ENCODE measurements around the gene PRDM12.
A peak's percentile ranks its signal among the peaks of the same experiment; 100 is the strongest.

The PRDM12 gene

GRCh38 chr9:130636648-130637020 is 27.8 kb upstream of the PRDM12 start:
- DNase-seq (ENCODE audit: low spot score) = no peak

- no peak for DNase-seq (ENCODE audit: low spot score)
These were observed 25.9 kb upstream of the PRDM12 start for GRCh38 chr9:130638284-130639123.

GRCh38 chr9:130639124-130639765 is 25.1 kb upstream of the PRDM12 start:
- no peak for DNase-seq (ENCODE audit: low spot score)

GRCh38 chr9:130639866-130640555 is 24.4 kb upstream of the PRDM12 start:
- no peak for DNase-seq (ENCODE audit: low spot score)

GRCh38 chr9:130640681-130641080 is 23.7 kb upstream of the PRDM12 start:
- DNase-seq (ENCODE audit: low spot score) = no peak

GRCh38 chr9:130642926-130643325 is 21.5 kb upstream of the PRDM12 start:
- no peak for DNase-seq (ENCODE audit: low spot score)

GRCh38 chr9:130651221-130651620 is 13.2 kb upstream of the PRDM12 start:
- no peak for DNase-seq (ENCODE audit: low spot score)

- DNase-seq (ENCODE audit: low spot score) = no peak
These were observed 12.6 kb upstream of the PRDM12 start for GRCh38 chr9:130651752-130652151.

GRCh38 chr9:130654879-130655278 is 9.5 kb upstream of the PRDM12 start:
- no peak for DNase-seq (ENCODE audit: low spot score)

GRCh38 chr9:130658893-130659698 is 5.3 kb upstream of the PRDM12 start:
- DNase-seq (ENCODE audit: low spot score) = no peak

- DNase-seq (ENCODE audit: low spot score) = no peak
These were observed 4.6 kb upstream of the PRDM12 start for GRCh38 chr9:130659699-130660248.

- DNase-seq (ENCODE audit: low spot score) = no peak
These were observed 4.1 kb upstream of the PRDM12 start for GRCh38 chr9:130660326-130660682.

- DNase-seq (ENCODE audit: low spot score) = peak; percentile 46
These were observed 3.5 kb upstream of the PRDM12 start for GRCh38 chr9:130660683-130661450.

GRCh38 chr9:130661451-130662098 is 2.8 kb upstream of the PRDM12 start:
- DNase-seq (ENCODE audit: low spot score) = no peak

GRCh38 chr9:130662099-130662969 is 2.1 kb upstream of the PRDM12 start:
- DNase-seq (ENCODE audit: low spot score) = no peak

GRCh38 chr9:130662970-130663257 is 1.5 kb upstream of the PRDM12 start:
- DNase-seq (ENCODE audit: low spot score) = no peak

GRCh38 chr9:130663258-130663976 is 977 bp upstream of the PRDM12 start:
- peak; percentile 50 for DNase-seq (ENCODE audit: low spot score)

GRCh38 chr9:130663977-130664250 is 480 bp upstream of the PRDM12 start:
- DNase-seq (ENCODE audit: low spot score) = no peak

- DNase-seq (ENCODE audit: low spot score) = no peak
These were observed 636 bp downstream of the PRDM12 start for GRCh38 chr9:130665029-130665430.

Data from AG08396 (cell line).